Esophagus squamous epithelium (tissue), 5 donors: ENCODE results near the gene CKS2. TPM values are rescaled to one million over a fixed set of nuclear protein-coding genes. Genes with fewer than 3 reads are reported as not detected.
"Not testable (repeated sequence)": the region's sequence is repeated elsewhere in the genome, so short reads cannot be mapped to it uniquely, and the experiment has no call there.

Source experiments
- DNase-seq: peaks from one replicate; lab custom pipeline; 2025; lab: John Stamatoyannopoulos, UW
- H3K27ac ChIP-seq, 4 donors: fragments of 200-600 bp; sonication (generic); one replicate each; pipeline ENCODE4 v1.5.1; 2016 to 2019; ENCODE audit warnings: mild to moderate bottlenecking in 1 of 4
- H3K27me3 ChIP-seq, 4 donors: fragments of 200-600 bp; sonication (generic); 1 replicate in 3 of 4; 2 replicates in 1 of 4; pipeline versions ENCODE4 v1.5.1 to v1.6.0; 2017 to 2021; ENCODE audit warnings: antibody characterized with exemption in 1 of 4
- H3K36me3 ChIP-seq, 3 donors: fragments of 200-600 bp; sonication (generic); one replicate each; pipeline ENCODE4 v1.5.1; 2016 to 2019
- H3K4me1 ChIP-seq, 3 donors: fragments of 200-600 bp; sonication (generic); one replicate each; pipeline ENCODE4 v1.5.1; 2017 to 2019
- H3K4me3 ChIP-seq, 4 donors: fragments of 200-600 bp; sonication (generic); 1 replicate in 3 of 4; 2 replicates in 1 of 4; pipeline ENCODE4 v1.5.1; 2016 to 2019; ENCODE audit warnings: mild to moderate bottlenecking in 2 of 4, moderate library complexity in 1 of 4
- H3K9me3 ChIP-seq, 3 donors: fragments of 200-600 bp; sonication (generic); one replicate each; pipeline ENCODE4 v1.5.1; 2016 to 2019
- POLR2A ChIP-seq, 4 donors: fragments of 450-650 bp; IDR thresholded peaks; one replicate each; pipeline ENCODE4 v1.6.1; 2017; ENCODE audit warnings: antibody characterized with exemption in 4 of 4, mild to moderate bottlenecking in 4 of 4, moderate library complexity in 3 of 4
- WGBS, 2 donors: methylation state at CpG; one replicate each; pipeline ENCODE4 v1.1.5; 2018; 5-methylcytosine and 5-hydroxymethylcytosine counted together
- intact Hi-C: fragments of 100-400 bp; cut with DNase I; formaldehyde crosslinking; loops from one replicate; pipeline ENCODE4 v1.15.0; 2022
- total RNA-seq, 4 donors: library from RNA; depleted of rRNA; stranded (reverse); fragments of >200 nt; gene quantifications; one replicate each; pipeline ENCODE4 v1.1.0, GENCODE V29; 2016
- TF ChIP-seq, protein P1 (sequence below), 6 experiments: fragments of 450-650 bp in 4 of 6; fragments of 200-600 bp in 2 of 6; sonication (generic) in 2 of 6; IDR thresholded peaks; one replicate each; pipeline ENCODE4 v1.5.1; 2016 to 2019; ENCODE audit warnings: antibody characterized with exemption in 6 of 6, mild to moderate bottlenecking in 4 of 6, moderate library complexity in 4 of 6
- donor health status: DM: yes; HTN: yes; CAD: no.

CKS2 gene
- total RNA-seq, 4 donors from 2014 or later = 17.9 to 93.5 (median 57.6) TPM

DNA sequence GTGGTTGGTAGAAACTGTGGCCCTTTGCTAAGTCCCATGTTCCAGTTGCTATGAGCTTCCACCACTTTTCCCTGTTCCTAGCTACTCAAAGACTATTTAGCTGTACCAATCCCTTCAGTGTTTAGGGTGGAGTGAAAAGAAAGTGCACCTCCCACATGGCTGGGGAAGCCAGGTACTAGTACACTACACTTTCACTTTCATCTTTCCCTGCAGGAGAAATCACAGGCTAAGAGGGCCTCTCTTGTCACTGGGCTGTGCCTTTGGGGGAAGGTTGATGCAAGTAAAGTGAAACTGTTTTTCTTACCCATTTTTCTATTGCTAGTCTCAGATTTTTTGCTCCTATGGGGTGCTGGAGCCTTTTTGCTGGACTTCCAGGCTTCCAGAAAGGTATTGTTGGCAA lies 33.5 kb upstream of the CKS2 start:
- H3K27me3 ChIP-seq = no peaks in the 10 kb centered on the region
- no peak overlapping the region for H3K4me3 ChIP-seq
- H3K36me3 ChIP-seq = no peaks in the 10 kb centered on the region
- no peak for TF ChIP-seq POLR2A (IDR thresholded peaks at IDR 0.05)
- TF ChIP-seq, protein P1, sequence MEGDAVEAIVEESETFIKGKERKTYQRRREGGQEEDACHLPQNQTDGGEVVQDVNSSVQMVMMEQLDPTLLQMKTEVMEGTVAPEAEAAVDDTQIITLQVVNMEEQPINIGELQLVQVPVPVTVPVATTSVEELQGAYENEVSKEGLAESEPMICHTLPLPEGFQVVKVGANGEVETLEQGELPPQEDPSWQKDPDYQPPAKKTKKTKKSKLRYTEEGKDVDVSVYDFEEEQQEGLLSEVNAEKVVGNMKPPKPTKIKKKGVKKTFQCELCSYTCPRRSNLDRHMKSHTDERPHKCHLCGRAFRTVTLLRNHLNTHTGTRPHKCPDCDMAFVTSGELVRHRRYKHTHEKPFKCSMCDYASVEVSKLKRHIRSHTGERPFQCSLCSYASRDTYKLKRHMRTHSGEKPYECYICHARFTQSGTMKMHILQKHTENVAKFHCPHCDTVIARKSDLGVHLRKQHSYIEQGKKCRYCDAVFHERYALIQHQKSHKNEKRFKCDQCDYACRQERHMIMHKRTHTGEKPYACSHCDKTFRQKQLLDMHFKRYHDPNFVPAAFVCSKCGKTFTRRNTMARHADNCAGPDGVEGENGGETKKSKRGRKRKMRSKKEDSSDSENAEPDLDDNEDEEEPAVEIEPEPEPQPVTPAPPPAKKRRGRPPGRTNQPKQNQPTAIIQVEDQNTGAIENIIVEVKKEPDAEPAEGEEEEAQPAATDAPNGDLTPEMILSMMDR (IDR thresholded peaks at IDR 0.05) = no peak
- peaks cover 0 to 17% (median 4%) of the 10 kb centered on the region in 3 donors for H3K4me1 ChIP-seq
- DNase-seq = no peak
- no peak overlapping the region for H3K27ac ChIP-seq
- peaks cover 0 to 23% (median 11%) of the 10 kb centered on the region in 3 donors for H3K9me3 ChIP-seq
- intact Hi-C loops = loop anchor here (10.0 kb wide), 1 partner anchor 273 kb away; no protein-coding TSS in a partner anchor

DNA sequence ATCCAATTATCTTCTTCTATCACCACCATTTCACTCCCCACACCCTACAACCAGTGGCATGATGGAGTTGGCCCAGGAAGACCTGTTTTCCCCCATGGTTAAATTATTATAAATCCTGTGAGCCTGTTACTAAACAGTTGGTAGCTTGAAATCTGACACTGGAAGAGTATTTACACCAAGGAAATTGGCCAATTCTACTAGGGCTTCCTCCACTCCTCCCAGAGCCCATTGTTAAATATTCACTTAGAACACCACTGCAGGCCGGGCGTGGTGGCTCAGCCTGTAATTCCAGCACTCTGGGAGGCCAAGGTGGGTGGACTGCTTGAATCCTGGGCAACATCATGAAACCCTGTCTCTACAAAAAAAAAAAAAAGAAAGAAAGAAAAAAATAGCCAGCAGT lies 32.4 kb upstream of the CKS2 start:
- 86 to 88% methylated on average over 2 of the region's 2 CpGs for WGBS, 2 donors
- Histone ChIP-seq H3K9me3 (peaks cover 0 to 12% (median 6%) of the 10 kb centered on the region in 3 donors), H3K27me3 (no peaks in the 10 kb centered on the region), H3K4me1 (peaks cover 0 to 19% (median 4%) of the 10 kb centered on the region in 3 donors), H3K27ac (no peak overlapping the region), H3K4me3 (no peak overlapping the region), H3K36me3 (no peaks in the 10 kb centered on the region)
- TF ChIP-seq, protein P1 (IDR thresholded peaks at IDR 0.05) = no peak
- no peak for TF ChIP-seq POLR2A (IDR thresholded peaks at IDR 0.05)
- intact Hi-C loops = loop anchor here (10.0 kb wide), 1 partner anchor 274 kb away; no protein-coding TSS in a partner anchor
- DNase-seq = no peak

DNA sequence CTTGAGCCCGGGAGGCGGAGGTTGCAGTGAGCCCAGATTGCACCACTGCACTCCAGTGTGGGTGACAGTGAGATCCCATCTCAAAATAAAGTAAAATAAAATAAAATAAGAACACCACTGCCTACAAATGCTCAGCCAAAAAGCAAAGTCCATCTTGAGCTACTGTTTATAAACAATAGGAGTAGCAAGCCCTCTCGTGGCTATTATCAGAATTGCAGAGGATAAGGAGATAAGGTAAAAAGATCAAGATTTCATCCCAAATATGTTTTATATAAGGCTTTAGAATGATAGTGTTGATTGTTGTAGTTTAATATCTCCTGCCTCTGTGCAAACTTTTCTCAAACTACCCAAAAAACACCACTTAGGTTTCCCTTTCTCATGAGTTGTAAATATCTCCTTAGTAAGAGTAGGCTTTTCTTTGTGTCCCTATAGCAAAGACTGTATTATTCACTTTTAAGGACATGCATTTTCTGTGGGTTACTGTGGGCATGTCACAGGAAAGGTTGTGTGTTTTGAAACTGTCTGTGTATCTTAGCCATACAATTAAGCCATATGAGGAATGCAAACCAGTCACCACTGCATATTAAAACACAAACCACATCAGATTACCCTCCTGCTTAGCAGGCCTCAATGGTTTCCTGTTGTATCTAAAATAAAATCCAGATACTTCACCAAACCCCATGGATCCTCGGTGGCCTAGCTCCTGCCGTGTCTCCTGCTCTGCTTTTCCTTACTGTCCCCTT lies 31.8 kb upstream of the CKS2 start:
- TF ChIP-seq, protein P1 (IDR thresholded peaks at IDR 0.05) = peak; percentile 33 to 78 (median 62)
- TF ChIP-seq POLR2A (IDR thresholded peaks at IDR 0.05) = no peak
- intact Hi-C loops = loop anchor here (10.0 kb wide), 1 partner anchor 274 kb away; no protein-coding TSS in a partner anchor
- peaks cover 0 to 6% (median 0%) of the 10 kb centered on the region in 3 donors for H3K9me3 ChIP-seq
- DNase-seq = no peak
- peaks cover 0 to 19% (median 4%) of the 10 kb centered on the region in 3 donors for H3K4me1 ChIP-seq
- no peaks in the 10 kb centered on the region for H3K36me3 ChIP-seq
- WGBS, 2 donors = 61 to 64% methylated on average over 5 of the region's 5 CpGs
- no peak overlapping the region for H3K27ac ChIP-seq
- H3K27me3 ChIP-seq = no peaks in the 10 kb centered on the region
- no peak overlapping the region for H3K4me3 ChIP-seq

- WGBS, 2 donors = 70 to 72% methylated on average over 2 of the region's 2 CpGs
- no peaks in the 10 kb centered on the region for H3K9me3 ChIP-seq
- no peak for DNase-seq
- intact Hi-C loops = no loop called here
- H3K4me1 ChIP-seq = peaks cover 0 to 19% (median 4%) of the 10 kb centered on the region in 3 donors
- H3K27ac ChIP-seq = no peak overlapping the region
- TF ChIP-seq, protein P1 (IDR thresholded peaks at IDR 0.05) = no peak
- H3K36me3 ChIP-seq = no peaks in the 10 kb centered on the region
- H3K27me3 ChIP-seq = no peaks in the 10 kb centered on the region
- H3K4me3 ChIP-seq = no peak overlapping the region
These were observed 29.9 kb upstream of the CKS2 start for GRCh38 chr9:89281106-89281505.

DNA sequence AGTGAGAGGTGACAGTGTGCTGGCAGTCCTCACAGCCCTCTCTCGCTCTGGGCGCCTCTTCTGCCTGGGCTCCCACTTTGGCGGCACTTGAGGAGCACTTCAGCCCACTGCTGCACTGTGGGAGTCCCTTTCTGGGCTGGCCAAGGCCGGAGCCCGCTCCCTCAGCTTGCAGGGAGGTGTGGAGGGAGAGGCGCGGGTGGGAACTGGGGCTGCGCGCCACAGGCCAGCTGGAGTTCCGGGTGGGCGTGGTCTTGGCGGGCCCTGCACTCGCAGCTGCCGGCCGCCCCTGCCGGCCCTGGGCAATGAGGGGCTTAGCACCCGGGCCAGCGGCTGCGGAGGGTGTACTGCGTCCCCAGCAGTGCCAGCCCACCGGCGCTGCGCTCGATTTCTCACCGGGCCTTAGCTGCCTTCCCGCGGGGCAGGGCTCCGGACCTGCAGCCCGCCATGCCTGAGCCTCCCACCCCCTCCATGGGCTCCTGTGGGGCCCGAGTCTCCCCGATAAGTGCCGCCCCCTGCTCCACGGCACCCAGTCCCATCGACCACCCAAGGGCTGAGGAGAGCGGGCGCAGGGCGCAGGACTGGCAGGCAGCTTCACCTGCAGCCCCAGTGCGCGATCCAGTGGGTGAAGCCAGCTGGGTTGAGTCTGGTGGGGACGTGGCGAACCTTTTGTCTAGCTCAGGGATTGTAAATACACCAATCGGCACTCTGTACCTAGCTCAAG lies 28.6 kb upstream of the CKS2 start:
- peak overlapping the region; percentile 11 to 56 (median 38) for H3K4me3 ChIP-seq
- H3K27ac ChIP-seq, intact Hi-C loops, DNase-seq, H3K9me3 ChIP-seq, H3K27me3 ChIP-seq, H3K36me3 ChIP-seq: not testable (repeated sequence)
- WGBS, 2 donors = 88% methylated on average over 4 of the region's 42 CpGs; no CpG with 5 or more reads in 1 of the 2 donors
- H3K4me1 ChIP-seq = peaks cover 0 to 17% (median 4%) of the 10 kb centered on the region in 3 donors
